ENCODE data around the gene NPAS2.

NPAS2 gene

GRCh38 chr2:100842241-100842922, 22.4 kb downstream of the NPAS2 start:
- Histone ChIP-seq H3K4me1 (ENCODE audit: insufficient read depth, low read length, poor library complexity, severe bottlenecking) (no peaks in the 10 kb centered on the region), H4K20me1 (ENCODE audit: insufficient read depth, low read length, poor library complexity, severe bottlenecking) (no peaks in the 10 kb centered on the region), H2AFZ (ENCODE audit: low read length) (no peak overlapping the region), H3K9me3 (ENCODE audit: insufficient read depth, low read depth, low read length) (no peaks in the 10 kb centered on the region), H3K4me3 (ENCODE audit: low read length, poor library complexity, severe bottlenecking) (no peak overlapping the region), H3K9ac (ENCODE audit: low read depth, low read length, poor library complexity, severe bottlenecking) (no peak overlapping the region), H3K36me3 (ENCODE audit: insufficient read depth, low read length) (no peaks in the 10 kb centered on the region), H3K79me2 (ENCODE audit: insufficient read depth, low read length) (no peaks in the 10 kb centered on the region), H3K27me3 (ENCODE audit: insufficient read depth, low read length, poor library complexity, severe bottlenecking) (no peaks in the 10 kb centered on the region), H3K4me2 (ENCODE audit: low read depth, low read length, poor library complexity, severe bottlenecking) (no peak overlapping the region), H3F3A (ENCODE audit: low read depth) (no peaks in the 10 kb centered on the region), H3K9me2 (replicated peaks; ENCODE audit: low read depth, low read length) (no peaks in the 10 kb centered on the region)
- TF ChIP-seq, protein P1, sequence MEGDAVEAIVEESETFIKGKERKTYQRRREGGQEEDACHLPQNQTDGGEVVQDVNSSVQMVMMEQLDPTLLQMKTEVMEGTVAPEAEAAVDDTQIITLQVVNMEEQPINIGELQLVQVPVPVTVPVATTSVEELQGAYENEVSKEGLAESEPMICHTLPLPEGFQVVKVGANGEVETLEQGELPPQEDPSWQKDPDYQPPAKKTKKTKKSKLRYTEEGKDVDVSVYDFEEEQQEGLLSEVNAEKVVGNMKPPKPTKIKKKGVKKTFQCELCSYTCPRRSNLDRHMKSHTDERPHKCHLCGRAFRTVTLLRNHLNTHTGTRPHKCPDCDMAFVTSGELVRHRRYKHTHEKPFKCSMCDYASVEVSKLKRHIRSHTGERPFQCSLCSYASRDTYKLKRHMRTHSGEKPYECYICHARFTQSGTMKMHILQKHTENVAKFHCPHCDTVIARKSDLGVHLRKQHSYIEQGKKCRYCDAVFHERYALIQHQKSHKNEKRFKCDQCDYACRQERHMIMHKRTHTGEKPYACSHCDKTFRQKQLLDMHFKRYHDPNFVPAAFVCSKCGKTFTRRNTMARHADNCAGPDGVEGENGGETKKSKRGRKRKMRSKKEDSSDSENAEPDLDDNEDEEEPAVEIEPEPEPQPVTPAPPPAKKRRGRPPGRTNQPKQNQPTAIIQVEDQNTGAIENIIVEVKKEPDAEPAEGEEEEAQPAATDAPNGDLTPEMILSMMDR (conservative IDR thresholded peaks at IDR 0.05; ENCODE audit: low read length), result no peak

DNA sequence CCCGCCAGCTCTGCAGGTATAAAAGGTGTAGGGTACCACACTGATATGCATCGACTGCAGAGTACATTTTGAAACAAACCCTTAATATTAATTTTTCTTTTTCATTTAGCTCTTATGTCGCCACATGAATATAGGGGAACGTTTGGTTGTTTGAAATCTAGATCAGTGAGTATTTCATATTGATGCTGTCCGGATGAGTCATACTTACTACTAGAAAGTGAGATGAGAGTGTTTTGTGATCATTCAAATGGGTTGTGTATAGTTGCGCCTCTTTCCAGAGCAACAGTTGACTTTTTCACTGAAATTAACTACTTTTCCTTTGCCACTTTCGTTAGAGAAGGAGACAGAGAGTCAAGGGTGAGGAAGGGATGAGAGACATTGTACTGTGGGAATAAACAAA, 24.6 kb downstream of the NPAS2 start:
- no peak overlapping the region for H3K4me3 ChIP-seq (ENCODE audit: low read length, poor library complexity, severe bottlenecking)
- H3K9me2 ChIP-seq (replicated peaks; ENCODE audit: low read depth, low read length), result no peaks in the 10 kb centered on the region
- no peaks in the 10 kb centered on the region for H4K20me1 ChIP-seq (ENCODE audit: insufficient read depth, low read length, poor library complexity, severe bottlenecking)
- no peaks in the 10 kb centered on the region for H3K36me3 ChIP-seq (ENCODE audit: insufficient read depth, low read length)
- no peaks in the 10 kb centered on the region for H3K4me1 ChIP-seq (ENCODE audit: insufficient read depth, low read length, poor library complexity, severe bottlenecking)
- H2AFZ ChIP-seq (ENCODE audit: low read length), result no peak overlapping the region
- H3F3A ChIP-seq (ENCODE audit: low read depth), result no peaks in the 10 kb centered on the region
- H3K9ac ChIP-seq (ENCODE audit: low read depth, low read length, poor library complexity, severe bottlenecking), result no peak overlapping the region
- H3K27me3 ChIP-seq (ENCODE audit: insufficient read depth, low read length, poor library complexity, severe bottlenecking), result no peaks in the 10 kb centered on the region
- no peaks in the 10 kb centered on the region for H3K79me2 ChIP-seq (ENCODE audit: insufficient read depth, low read length)
- H3K9me3 ChIP-seq (ENCODE audit: insufficient read depth, low read depth, low read length), result no peaks in the 10 kb centered on the region
- no peak overlapping the region for H3K4me2 ChIP-seq (ENCODE audit: low read depth, low read length, poor library complexity, severe bottlenecking)
- no peak for TF ChIP-seq EZH2phosphoT487 (IDR thresholded peaks at IDR 0.05; ENCODE audit: borderline replicate concordance)
- TF ChIP-seq, protein P1 (conservative IDR thresholded peaks at IDR 0.05; ENCODE audit: low read length), result no peak

GRCh38 chr2:100845141-100845991, 25.4 kb downstream of the NPAS2 start:
- Histone ChIP-seq H3K4me1 (ENCODE audit: insufficient read depth, low read length, poor library complexity, severe bottlenecking) (no peaks in the 10 kb centered on the region), H3F3A (ENCODE audit: low read depth) (no peaks in the 10 kb centered on the region), H3K4me3 (ENCODE audit: low read length, poor library complexity, severe bottlenecking) (no peak overlapping the region), H3K9me3 (ENCODE audit: insufficient read depth, low read depth, low read length) (no peaks in the 10 kb centered on the region), H3K36me3 (ENCODE audit: insufficient read depth, low read length) (no peaks in the 10 kb centered on the region), H4K20me1 (ENCODE audit: insufficient read depth, low read length, poor library complexity, severe bottlenecking) (no peaks in the 10 kb centered on the region), H3K27me3 (ENCODE audit: insufficient read depth, low read length, poor library complexity, severe bottlenecking) (no peaks in the 10 kb centered on the region), H3K79me2 (ENCODE audit: insufficient read depth, low read length) (no peaks in the 10 kb centered on the region), H2AFZ (ENCODE audit: low read length) (no peak overlapping the region), H3K9ac (ENCODE audit: low read depth, low read length, poor library complexity, severe bottlenecking) (no peak overlapping the region), H3K9me2 (replicated peaks; ENCODE audit: low read depth, low read length) (no peaks in the 10 kb centered on the region), H3K4me2 (ENCODE audit: low read depth, low read length, poor library complexity, severe bottlenecking) (no peak overlapping the region)
- TF ChIP-seq EZH2phosphoT487 (IDR thresholded peaks at IDR 0.05; ENCODE audit: borderline replicate concordance), result no peak
- TF ChIP-seq, protein P1 (conservative IDR thresholded peaks at IDR 0.05; ENCODE audit: low read length), result no peak

Measured in Loucy (cell line).